K562 (cell line): Measurements from ENCODE around the gene NAPA. TPM values are rescaled to one million over a fixed set of nuclear protein-coding genes. Genes with fewer than 3 reads are reported as not detected.

Experiments
- ATAC-seq: fragments of 200-7000 bp; cut with Tn5 transposase; 3 replicates; pipeline ENCODE4 v1.9.1; 2020; ENCODE audit warnings: moderate library complexity
- BruUV-seq: library from RNA; stranded (reverse); fragments of 400-500 nt; replicated peaks from 2 replicates; lab custom pipeline; 2021; lab: Mats Ljungman, UMichigan
- CTCF ChIA-PET: fragments of 300-600 bp; formaldehyde crosslinking; extraction: SDS; loops from one replicate; lab custom pipeline; 2021; ENCODE audit warnings: low intra/inter-chr PET ratio; lab: Yijun Ruan, JAX
- POLR2A ChIA-PET: fragments of 300-600, 350-650 bp; sonication (Branson Sonifier 250); formaldehyde crosslinking; extraction: SDS; loops from one replicate; lab custom pipeline; 2021; ENCODE audit warnings: antibody characterized with exemption, inconsistent platforms; lab: Yijun Ruan, JAX
- DNase-seq, 4 experiments: peaks; one replicate each; pipeline versions ENCODE4 v3.0.0 to v3.0.0-alpha.2; 2011 to 2018; ENCODE audit warnings: low spot score in 3 of 4, mixed read lengths in 3 of 4; ENCODE audit errors: extremely low read depth in 1 of 4
- FAIRE-seq: peaks from 2 replicates; lab custom pipeline; 2011; peaks lifted over from hg19 to GRCh38; lab: Jason Lieb, UNC
- H2AFZ ChIP-seq: 2 replicates; pipeline ENCODE4 v1.6.0; 2011; ENCODE audit warnings: low read depth, low read length, control low read depth, inconsistent platforms
- H3K27ac ChIP-seq: fragments of 200-600 bp; 3 replicates; pipeline ENCODE4 v1.8.0; 2011; ENCODE audit warnings: low read depth, mild to moderate bottlenecking, control low read depth, inconsistent platforms, low read length, moderate library complexity, mixed read lengths; ENCODE audit errors: extremely low read depth
- H3K27me3 ChIP-seq, 2 experiments: fragments of 300-600 bp in 1 of 2; 2 replicates in 1 of 2; 3 replicates in 1 of 2; pipeline versions ENCODE4 v1.6.0 to v1.8.0; 2011; ENCODE audit warnings: inconsistent platforms in 2 of 2, low read length in 2 of 2, mild to moderate bottlenecking in 1 of 2, mixed read lengths in 1 of 2, moderate library complexity in 1 of 2; ENCODE audit not compliant: control insufficient read depth in 2 of 2, insufficient read depth in 2 of 2
- H3K36me3 ChIP-seq: fragments of 300-600 bp; 3 replicates; pipeline ENCODE4 v1.8.0; 2011; ENCODE audit warnings: mild to moderate bottlenecking, low read length, inconsistent platforms; ENCODE audit not compliant: control insufficient read depth, insufficient read depth
- H3K4me1 ChIP-seq, 2 experiments: fragments of 200-600 bp in 1 of 2; replicated peaks in 1 of 2; 2 replicates in 1 of 2; 3 replicates in 1 of 2; pipeline versions ENCODE4 v1.5.1 to v1.8.0; 2011; ENCODE audit warnings: inconsistent platforms in 2 of 2, low read length in 2 of 2, mild to moderate bottlenecking in 1 of 2, mixed read lengths in 1 of 2, moderate library complexity in 1 of 2; ENCODE audit not compliant: control insufficient read depth in 2 of 2, insufficient read depth in 2 of 2
- H3K4me2 ChIP-seq: 2 replicates; pipeline ENCODE4 v1.6.1; 2011; ENCODE audit warnings: low read length, control low read depth, inconsistent platforms, mixed read lengths; ENCODE audit not compliant: insufficient read depth
- H3K4me3 ChIP-seq: fragments of 200-600 bp; sonication (generic), shearing (Covaris generic); 2 replicates; pipeline ENCODE4 v1.5.1; 2016; ENCODE audit warnings: control low read depth, inconsistent platforms
- H3K79me2 ChIP-seq: fragments of 200-600 bp; 3 replicates; pipeline ENCODE4 v1.8.0; 2011; ENCODE audit warnings: low read length, inconsistent platforms; ENCODE audit not compliant: control insufficient read depth, insufficient read depth
- H3K9ac ChIP-seq, 2 experiments: 2 replicates each; pipeline versions ENCODE4 v1.6.0 to v1.6.1; 2011; ENCODE audit warnings: low read depth in 2 of 2, low read length in 2 of 2, control low read depth in 1 of 2, inconsistent platforms in 1 of 2, mild to moderate bottlenecking in 1 of 2, mixed read lengths in 1 of 2; ENCODE audit not compliant: insufficient read depth in 1 of 2
- H3K9me1 ChIP-seq: one replicate; pipeline ENCODE4 v1.6.0; 2011; ENCODE audit warnings: inconsistent platforms, mild to moderate bottlenecking, low read length, moderate library complexity; ENCODE audit not compliant: control insufficient read depth, insufficient read depth
- H3K9me3 ChIP-seq: replicated peaks from 2 replicates; pipeline ENCODE4 v1.5.1; 2011; ENCODE audit warnings: low read depth, low read length, inconsistent platforms; ENCODE audit not compliant: control insufficient read depth, insufficient read depth
- H4K20me1 ChIP-seq: replicated peaks from 2 replicates; pipeline ENCODE4 v1.6.1; 2011; ENCODE audit warnings: low read length, inconsistent platforms, mixed read lengths; ENCODE audit not compliant: control insufficient read depth, insufficient read depth
- FOXA3 ChIP-seq, 2 experiments: fragments of 450-650 bp in 1 of 2; sonication (generic) in 1 of 2; formaldehyde crosslinking; IDR thresholded peaks in 1 of 2; conservative IDR thresholded peaks in 1 of 2; 2 replicates each; pipeline versions ENCODE4 v1.4.0 to v1.8.0; 2020 to 2022; ENCODE audit warnings: mild to moderate bottlenecking in 2 of 2, missing genetic modification reagents in 1 of 2
- FOXJ3 ChIP-seq: sonication (generic); formaldehyde crosslinking; IDR thresholded peaks from 2 replicates; pipeline ENCODE4 v1.4.0; 2020; ENCODE audit warnings: mild to moderate bottlenecking, missing genetic modification reagents
- HCFC1 ChIP-seq: IDR thresholded peaks from 2 replicates; pipeline ENCODE4 v1.6.1; 2012; ENCODE audit warnings: low read depth, low read length, improper control_type of control experiment
- MNT ChIP-seq, 2 experiments: fragments of 450-650 bp; conservative IDR thresholded peaks; 2 replicates each; pipeline ENCODE4 v1.6.1; 2017; ENCODE audit warnings: mild to moderate bottlenecking in 2 of 2, moderate library complexity in 2 of 2
- SFPQ ChIP-seq: fragments of 200-400 bp; formaldehyde crosslinking; IDR thresholded peaks from 2 replicates; pipeline ENCODE4 v1.6.1; 2017; ENCODE audit warnings: mild to moderate bottlenecking, low read depth, low read length, moderate library complexity
- ZNF436 ChIP-seq: fragments of 250-450, 450-650 bp; sonication (Bioruptor Pico); formaldehyde crosslinking; IDR thresholded peaks from 2 replicates; pipeline ENCODE4 v1.7.0; 2020; ENCODE audit warnings: mild to moderate bottlenecking
- WGBS: fragments of 100-300 bp; shearing (Covaris generic); methylation state at CpG from one replicate; pipeline ENCODE4 v1.1.6; 2016; ENCODE audit warnings: low coverage, mixed read lengths; ENCODE audit not compliant: insufficient coverage; ENCODE audit errors: missing lambda C conversion rate; 5-methylcytosine and 5-hydroxymethylcytosine counted together
- in situ Hi-C: fragments of 300-500 bp; cut with MboI; formaldehyde crosslinking; loops from 4 replicates; pipeline ENCODE4 v1.15.0; 2018; ENCODE audit warnings: inconsistent platforms, mixed read lengths
- intact Hi-C: fragments of 100-400 bp; cut with micrococcal nuclease; formaldehyde crosslinking; loops from 2 replicates; pipeline ENCODE4 v1.14.2; 2022
- polyA plus RNA-seq, 8 experiments: library from polyadenylated mRNA; depleted of rRNA in 4 of 8; stranded (reverse) in 5 of 8; unstranded in 3 of 8; fragments of >200 nt; fragmentation: Nextera tagmentation in 2 of 8; fragmentation: Illumina TruSeq in 1 of 8; extraction: Ambion mirVana in 2 of 8; extraction: Trizol in 1 of 8; gene quantifications; 2 replicates each; pipeline versions ENCODE4 v1.2.1 to v1.2.3, GENCODE V29; 2011 to 2014; ENCODE audit warnings: inconsistent platforms in 1 of 8, missing spikeins in 1 of 8
- total RNA-seq, 7 experiments: library from RNA; depleted of rRNA in 6 of 7; stranded (reverse); fragments of >200 nt in 6 of 7; fragmentation: Illumina TruSeq in 2 of 7; extraction: Trizol in 2 of 7; gene quantifications; 2 replicates each; pipeline versions ENCODE4 v1.2.1 to v1.2.3, GENCODE V29; 2011 to 2021; ENCODE audit warnings: low replicate concordance in 1 of 7
- TF ChIP-seq, protein P1 (sequence below), 2 experiments: fragments of 450-650 bp in 1 of 2; sonication (generic) in 1 of 2; formaldehyde crosslinking in 1 of 2; IDR thresholded peaks; 2 replicates each; pipeline versions ENCODE4 v1.7.1 to v1.9.0; 2016 to 2022; ENCODE audit warnings: inconsistent platforms in 1 of 2, mild to moderate bottlenecking in 1 of 2, missing genetic modification reagents in 1 of 2

The NAPA gene
- total and polyA plus RNA-seq, 9 of the 15 experiments (the other 6 are each of a cell fraction or from before 2014, with no cell fraction given), result 5.4 to 98.6 (median 77.5) TPM

DNA sequence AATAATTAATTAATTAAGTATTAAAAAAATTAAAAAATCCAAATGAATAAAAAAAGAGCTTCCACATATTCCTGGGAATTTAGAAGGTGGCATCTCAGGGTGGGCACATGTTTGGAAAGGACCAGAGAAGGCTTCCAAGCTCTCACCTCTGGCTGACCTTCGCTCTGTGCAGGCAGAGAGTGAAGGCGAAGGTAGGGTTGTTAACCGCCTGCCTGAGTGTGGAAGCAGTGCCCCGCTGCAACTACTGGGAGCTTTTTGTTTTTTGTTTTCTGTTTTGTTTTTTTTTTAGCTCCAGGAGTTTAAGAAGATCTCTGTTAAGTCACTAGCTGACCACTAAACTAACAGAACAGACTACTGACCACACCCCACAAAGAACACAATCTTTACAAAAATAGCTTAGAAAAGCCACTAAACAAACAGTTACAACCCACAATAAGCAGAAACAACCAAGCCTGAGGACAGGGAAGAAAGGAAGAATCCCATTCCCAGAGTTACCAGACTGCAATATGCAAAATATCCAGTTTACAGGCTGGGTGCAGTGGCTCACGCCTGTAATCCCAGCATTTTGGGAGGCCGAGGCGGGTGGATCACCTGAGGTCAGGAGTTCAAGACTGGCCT is 46.7 kb upstream of the NAPA start:
- H2AFZ ChIP-seq, result no peak overlapping the region
- DNase-seq (no peak), ATAC-seq (no peak), FAIRE-seq (no peak)
- H3K4me3 ChIP-seq, result no peak overlapping the region
- BruUV-seq, result no TSS peak
- H3K27ac ChIP-seq, result no peak overlapping the region
- H3K9me1 ChIP-seq, result no peaks in the 10 kb centered on the region
- H3K4me1 ChIP-seq, result no peaks in the 10 kb centered on the region
- intact Hi-C loops, result no loop called here
- in situ Hi-C loops, result no loop called here
- no peaks in the 10 kb centered on the region for H3K9me3 ChIP-seq
- no peaks in the 10 kb centered on the region for H3K79me2 ChIP-seq
- peaks cover 4 to 14% of the 10 kb centered on the region in 2 experiments; a peak in 4 of 5 replicates for H3K27me3 ChIP-seq
- ChIA-PET POLR2A (interaction anchor here (0.6 to 0.9 kb wide), 2 partner anchors 19 to 35 kb away, joined by 3 read pairs; no protein-coding TSS in a partner anchor), CTCF (no interaction called here)
- no peaks in the 10 kb centered on the region for H3K36me3 ChIP-seq
- H4K20me1 ChIP-seq, result no peaks in the 10 kb centered on the region; the same call in 1 of the 2 replicates
- H3K9ac ChIP-seq, result no peak overlapping the region
- H3K4me2 ChIP-seq, result no peak overlapping the region
- WGBS, result 35% methylated on average over 7 of the region's 7 CpGs
- TF ChIP-seq, protein P1, sequence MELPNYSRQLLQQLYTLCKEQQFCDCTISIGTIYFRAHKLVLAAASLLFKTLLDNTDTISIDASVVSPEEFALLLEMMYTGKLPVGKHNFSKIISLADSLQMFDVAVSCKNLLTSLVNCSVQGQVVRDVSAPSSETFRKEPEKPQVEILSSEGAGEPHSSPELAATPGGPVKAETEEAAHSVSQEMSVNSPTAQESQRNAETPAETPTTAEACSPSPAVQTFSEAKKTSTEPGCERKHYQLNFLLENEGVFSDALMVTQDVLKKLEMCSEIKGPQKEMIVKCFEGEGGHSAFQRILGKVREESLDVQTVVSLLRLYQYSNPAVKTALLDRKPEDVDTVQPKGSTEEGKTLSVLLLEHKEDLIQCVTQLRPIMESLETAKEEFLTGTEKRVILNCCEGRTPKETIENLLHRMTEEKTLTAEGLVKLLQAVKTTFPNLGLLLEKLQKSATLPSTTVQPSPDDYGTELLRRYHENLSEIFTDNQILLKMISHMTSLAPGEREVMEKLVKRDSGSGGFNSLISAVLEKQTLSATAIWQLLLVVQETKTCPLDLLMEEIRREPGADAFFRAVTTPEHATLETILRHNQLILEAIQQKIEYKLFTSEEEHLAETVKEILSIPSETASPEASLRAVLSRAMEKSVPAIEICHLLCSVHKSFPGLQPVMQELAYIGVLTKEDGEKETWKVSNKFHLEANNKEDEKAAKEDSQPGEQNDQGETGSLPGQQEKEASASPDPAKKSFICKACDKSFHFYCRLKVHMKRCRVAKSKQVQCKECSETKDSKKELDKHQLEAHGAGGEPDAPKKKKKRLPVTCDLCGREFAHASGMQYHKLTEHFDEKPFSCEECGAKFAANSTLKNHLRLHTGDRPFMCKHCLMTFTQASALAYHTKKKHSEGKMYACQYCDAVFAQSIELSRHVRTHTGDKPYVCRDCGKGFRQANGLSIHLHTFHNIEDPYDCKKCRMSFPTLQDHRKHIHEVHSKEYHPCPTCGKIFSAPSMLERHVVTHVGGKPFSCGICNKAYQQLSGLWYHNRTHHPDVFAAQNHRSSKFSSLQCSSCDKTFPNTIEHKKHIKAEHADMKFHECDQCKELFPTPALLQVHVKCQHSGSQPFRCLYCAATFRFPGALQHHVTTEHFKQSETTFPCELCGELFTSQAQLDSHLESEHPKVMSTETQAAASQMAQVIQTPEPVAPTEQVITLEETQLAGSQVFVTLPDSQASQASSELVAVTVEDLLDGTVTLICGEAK (IDR thresholded peaks at IDR 0.05), result no peak
- TF ChIP-seq, protein P1 (CRISPR knock-in tag; IDR thresholded peaks at IDR 0.05), result no peak
- TF ChIP-seq HCFC1, result no peak
- no peak for TF ChIP-seq MNT (conservative IDR thresholded peaks at IDR 0.05)
- peak in 1 of 2 experiments; percentile 81; a peak in 2 of 4 replicates for TF ChIP-seq FOXA3 (CRISPR knock-in tag; conservative IDR thresholded peaks at IDR 0.05 in 1 of 2, IDR thresholded peaks at IDR 0.05 in 1 of 2)
- TF ChIP-seq SFPQ, result no peak
- TF ChIP-seq ZNF436, result no peak
- no peak for TF ChIP-seq FOXJ3
